Superior temporal gyrus (tissue), 1 donor: ENCODE measurements around the gene MCM5.
A peak's percentile ranks its signal among the peaks of the same experiment; 100 is the strongest.

Experiments used
- DNase-seq: peaks from one replicate; pipeline ENCODE4 v3.0.0-alpha.2; 2016; ENCODE audit errors: extremely low spot score

The MCM5 gene

GRCh38 chr22:35403356-35403755, 3.4 kb downstream of the MCM5 start:
- DNase-seq, result no peak

- no peak for DNase-seq
These were observed 4.2 kb downstream of the MCM5 start for GRCh38 chr22:35404176-35404575.

DNA sequence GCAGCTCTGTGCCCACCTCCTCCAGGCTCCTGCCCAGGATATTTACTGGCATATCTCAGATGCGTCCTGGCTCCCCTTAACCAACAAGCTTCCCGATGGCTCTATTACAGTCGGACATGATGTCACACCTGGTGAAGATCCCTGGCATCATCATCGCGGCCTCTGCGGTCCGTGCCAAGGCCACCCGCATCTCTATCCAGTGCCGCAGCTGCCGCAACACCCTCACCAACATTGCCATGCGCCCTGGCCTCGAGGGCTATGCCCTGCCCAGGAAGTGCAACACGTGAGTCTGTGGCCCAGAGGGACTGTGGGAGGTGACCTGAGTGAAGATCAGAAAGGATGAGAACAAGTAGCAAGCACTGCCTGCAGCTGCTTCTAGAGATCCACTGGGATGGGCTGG, 6.5 kb downstream of the MCM5 start:
- DNase-seq, result no peak

DNA sequence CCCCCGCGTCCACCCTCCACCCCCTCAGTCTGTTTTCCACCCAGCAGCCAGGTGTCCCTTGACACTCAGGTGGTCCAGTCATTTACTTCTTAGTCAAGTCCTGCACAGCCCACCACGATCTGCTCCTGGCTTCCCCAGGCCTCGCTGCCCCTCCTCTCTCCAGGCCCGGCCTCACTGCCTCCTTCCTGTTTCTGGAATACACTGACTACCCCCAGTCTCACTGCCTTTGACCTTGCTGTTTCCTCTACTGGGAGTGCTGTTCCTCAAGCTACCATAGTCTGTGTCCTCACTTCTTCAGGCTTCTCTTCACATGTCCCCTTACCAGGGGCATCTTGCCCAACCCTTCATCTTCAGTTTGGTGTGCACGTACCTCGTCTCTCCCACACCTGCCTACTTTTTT, 7.4 kb downstream of the MCM5 start:
- no peak for DNase-seq

GRCh38 chr22:35409783-35410662, 10.1 kb downstream of the MCM5 start:
- peak; percentile 21 for DNase-seq

GRCh38 chr22:35410663-35411034, 10.7 kb downstream of the MCM5 start:
- no peak for DNase-seq

- DNase-seq, result no peak
These were observed 11.2 kb downstream of the MCM5 start for GRCh38 chr22:35411102-35411501.

DNA sequence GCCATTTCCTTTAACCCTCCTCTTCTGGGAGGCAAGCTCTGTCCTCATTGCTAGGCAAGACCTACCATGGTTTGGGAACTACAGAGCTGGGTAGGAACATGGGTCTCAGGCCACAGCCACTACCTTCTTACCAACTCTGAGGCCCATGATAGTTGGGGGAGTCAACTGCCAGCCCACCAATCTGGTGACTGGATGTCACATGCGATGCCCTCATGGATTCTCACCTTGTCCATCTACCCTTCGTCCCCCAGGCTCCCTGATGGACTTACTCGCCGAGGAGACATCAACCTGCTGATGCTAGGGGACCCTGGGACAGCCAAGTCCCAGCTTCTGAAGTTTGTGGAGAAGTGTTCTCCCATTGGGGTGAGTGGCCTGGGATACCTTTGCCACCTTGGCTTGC, 13.7 kb downstream of the MCM5 start:
- DNase-seq, result no peak

DNA sequence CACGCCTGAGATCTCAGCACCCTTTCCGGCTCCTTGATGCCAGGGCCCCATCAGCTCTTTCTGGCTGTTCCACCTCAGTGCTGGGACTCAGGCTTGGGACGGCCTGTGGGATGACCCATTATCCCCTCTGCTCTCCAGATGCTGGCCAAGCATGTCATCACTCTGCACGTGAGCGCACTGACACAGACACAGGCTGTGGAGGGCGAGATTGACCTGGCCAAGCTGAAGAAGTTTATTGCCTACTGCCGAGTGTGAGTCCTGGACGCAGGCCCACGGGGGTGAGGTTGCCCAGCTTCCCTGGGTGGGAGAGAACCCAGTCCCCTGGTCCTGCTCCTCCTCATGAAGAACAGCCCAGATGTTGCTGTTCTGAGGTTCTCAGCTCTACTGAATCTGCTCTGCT, 17.7 kb downstream of the MCM5 start:
- DNase-seq, result no peak

GRCh38 chr22:35418088-35418487, 18.1 kb downstream of the MCM5 start:
- DNase-seq, result no peak

- no peak for DNase-seq
These were observed 18.8 kb downstream of the MCM5 start for GRCh38 chr22:35418731-35419130.

DNA sequence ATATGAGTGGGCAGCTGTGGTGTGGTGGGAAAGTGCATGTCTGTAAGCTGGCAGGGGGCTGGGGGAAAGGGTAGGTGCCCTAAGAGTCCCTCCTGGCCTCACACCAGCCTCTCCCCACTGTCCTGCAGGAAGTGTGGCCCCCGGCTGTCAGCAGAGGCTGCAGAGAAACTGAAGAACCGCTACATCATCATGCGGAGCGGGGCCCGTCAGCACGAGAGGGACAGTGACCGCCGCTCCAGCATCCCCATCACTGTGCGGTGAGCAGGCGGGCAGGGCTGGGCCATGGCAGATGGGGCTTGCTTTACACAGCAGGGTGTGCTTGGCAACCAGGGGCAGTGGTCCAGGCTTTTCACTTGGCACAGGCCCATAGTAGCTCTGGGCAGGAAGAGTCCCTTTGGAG, 19.8 kb downstream of the MCM5 start:
- DNase-seq, result no peak

GRCh38 chr22:35421121-35421520, 21.2 kb downstream of the MCM5 start:
- DNase-seq, result no peak

- DNase-seq, result no peak
These were observed 22.2 kb downstream of the MCM5 start for GRCh38 chr22:35422145-35422544.

GRCh38 chr22:35422936-35423335, 23.0 kb downstream of the MCM5 start:
- DNase-seq, result no peak

DNA sequence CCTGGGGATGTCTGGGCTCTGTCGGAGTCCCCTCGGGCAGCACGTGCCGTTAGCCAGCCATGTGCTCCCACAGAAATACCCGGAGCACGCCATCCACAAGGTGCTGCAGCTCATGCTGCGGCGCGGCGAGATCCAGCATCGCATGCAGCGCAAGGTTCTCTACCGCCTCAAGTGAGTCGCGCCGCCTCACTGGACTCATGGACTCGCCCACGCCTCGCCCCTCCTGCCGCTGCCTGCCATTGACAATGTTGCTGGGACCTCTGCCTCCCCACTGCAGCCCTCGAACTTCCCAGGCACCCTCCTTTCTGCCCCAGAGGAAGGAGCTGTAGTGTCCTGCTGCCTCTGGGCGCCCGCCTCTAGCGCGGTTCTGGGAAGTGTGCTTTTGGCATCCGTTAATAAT, 24.1 kb downstream of the MCM5 start:
- DNase-seq, result no peak

- no peak for DNase-seq
These were observed 24.8 kb downstream of the MCM5 start for GRCh38 chr22:35424761-35425160.

DNA sequence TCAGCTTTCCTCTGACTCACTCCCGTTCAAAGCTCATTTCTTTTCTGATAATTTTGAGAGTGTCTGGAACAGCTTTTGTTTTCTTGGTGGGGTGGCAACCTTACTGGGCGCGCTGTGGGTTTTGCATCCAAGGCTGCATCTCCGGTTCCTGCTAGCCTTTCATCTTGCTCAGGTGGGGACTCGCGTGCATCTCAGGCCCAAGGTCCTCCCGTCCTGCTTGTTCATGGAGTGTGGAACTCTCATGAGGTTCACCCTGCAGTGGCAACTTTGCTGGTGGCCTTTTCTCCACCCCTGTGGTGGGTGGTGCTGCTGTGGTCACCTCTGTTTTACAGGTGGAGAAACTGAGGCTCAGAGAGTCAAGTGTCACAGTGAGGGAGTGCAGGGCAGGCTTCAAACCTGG, 25.6 kb downstream of the MCM5 start:
- no peak for DNase-seq

GRCh38 chr22:35425971-35426800, 26.2 kb downstream of the MCM5 start:
- DNase-seq, result no peak

DNA sequence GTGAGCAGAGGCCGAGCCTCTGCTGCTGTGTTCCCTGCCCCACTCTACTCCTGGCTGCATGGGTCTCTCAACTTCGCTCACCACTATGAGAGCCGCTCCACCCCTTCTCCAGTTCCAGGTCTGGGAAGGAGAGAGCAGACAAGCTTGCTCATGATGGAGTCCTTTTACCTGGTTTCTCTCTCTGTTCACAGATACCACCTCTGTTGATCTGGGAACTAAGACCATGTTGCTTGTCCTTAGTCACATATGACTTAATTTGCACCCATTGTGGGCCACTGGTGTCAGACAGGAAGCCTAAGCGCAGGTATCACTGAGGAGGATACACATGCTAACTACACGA, 26.8 kb downstream of the MCM5 start:
- DNase-seq, result no peak

GRCh38 chr22:35430897-35431322, 31.0 kb downstream of the MCM5 start:
- DNase-seq, result peak; percentile 86

GRCh38 chr22:35431483-35432227, 31.7 kb downstream of the MCM5 start:
- no peak for DNase-seq
